Measurements from ENCODE around the gene TAX1BP3.

TAX1BP3 gene

DNA sequence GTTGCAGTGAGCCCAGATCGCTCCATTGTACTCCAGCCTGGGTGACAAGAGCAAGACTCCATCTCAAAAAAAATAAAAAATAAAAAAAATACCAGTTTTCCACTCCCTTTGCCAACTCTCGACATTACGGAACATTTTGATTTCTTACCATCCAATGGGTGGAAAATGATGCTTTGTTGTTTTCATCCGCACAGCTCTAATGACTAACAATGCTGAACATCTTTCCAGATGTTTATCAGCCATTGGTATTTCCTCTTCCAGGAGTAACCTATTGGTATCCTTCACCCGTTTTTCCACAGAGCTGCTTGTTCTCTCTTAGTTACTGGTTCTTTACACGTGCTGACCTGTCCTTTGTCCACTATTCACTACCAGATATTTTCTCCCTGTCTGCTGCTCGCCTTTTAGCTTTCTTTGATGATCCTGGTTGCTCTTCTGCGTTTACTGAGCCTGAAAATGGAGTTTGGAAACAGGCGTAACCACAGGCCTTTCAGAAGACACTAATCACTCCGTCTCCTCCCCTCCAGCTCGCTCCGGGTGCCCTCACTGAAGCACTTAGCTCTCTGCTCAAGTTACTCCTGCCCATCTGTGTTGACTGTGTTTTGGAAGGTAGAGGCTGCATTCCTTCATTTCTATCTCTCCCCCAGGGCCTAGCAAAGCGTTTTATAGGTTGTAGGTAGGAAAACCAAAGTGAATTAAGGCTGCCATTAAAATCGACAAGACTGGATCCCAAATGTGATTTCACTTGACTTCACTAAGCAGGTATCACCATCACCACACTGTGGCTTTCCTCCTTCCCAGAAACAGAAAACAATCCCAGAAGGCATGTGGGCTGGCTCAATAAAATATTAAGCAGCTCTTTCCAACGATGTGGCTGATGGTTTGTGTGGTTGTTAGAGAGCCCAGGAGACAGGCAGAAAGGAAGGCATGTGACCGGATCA lies 41.3 kb downstream of the TAX1BP3 start:
- DNase-seq (ENCODE audit: low spot score), result no peak

DNA sequence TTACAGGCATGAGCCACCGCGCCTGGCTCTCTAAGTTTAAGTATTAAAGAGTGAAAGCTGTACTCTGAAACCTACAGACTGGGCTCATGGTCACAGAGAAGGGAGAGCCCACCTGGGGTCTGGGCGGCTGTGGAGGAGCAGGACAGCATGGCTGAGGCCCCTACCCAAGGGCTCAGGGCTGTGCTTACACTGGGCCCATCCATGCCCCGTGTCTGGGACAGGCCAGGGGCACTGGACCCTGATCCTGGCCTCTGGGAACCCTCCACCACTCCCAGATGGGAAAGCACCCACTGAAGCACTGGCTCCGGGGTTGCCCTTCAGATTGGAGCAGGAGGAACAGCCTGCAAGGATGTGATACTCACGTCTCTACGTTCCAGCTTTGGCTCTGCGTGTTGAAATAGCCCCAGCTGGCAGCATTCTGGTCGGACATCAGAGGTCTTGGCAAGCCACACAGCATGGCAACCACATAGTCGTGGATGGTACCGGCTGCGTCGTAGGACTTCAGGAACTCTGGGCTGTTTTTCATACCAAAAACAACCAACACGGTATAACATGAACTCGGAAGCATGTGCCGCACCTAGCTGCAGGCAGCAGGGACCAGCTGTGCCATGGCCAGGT lies 45.3 kb downstream of the TAX1BP3 start:
- DNase-seq (ENCODE audit: low spot score), result no peak

DNA sequence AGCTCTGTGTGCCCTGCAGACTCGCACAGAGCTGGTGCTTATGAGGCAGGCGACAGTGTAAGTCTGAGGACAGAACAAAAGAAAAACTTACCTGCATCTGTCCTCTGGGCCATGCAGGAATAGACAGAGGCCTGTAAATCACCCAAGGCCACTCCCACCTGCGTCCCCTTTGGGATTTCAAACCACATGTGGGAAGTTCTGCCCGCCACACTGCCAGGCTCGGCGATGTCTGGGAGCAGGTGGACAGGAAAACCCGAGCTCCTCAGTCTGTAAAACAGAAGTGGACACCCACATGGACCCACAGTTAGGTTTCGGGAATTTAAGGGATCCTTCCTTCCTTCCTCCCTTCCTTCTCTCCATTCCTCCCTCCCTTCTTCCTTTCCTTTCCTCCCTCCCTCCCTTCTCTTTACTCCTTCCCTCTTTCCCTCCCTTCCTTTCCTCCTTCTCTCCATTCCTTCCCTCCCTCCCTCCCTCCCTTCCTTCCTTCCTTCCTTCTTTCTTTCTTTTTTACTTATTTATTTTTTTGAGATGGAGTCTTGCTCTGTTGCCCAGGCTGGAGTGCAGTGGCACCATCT lies 47.1 kb downstream of the TAX1BP3 start:
- no peak for DNase-seq (ENCODE audit: low spot score)

DNA sequence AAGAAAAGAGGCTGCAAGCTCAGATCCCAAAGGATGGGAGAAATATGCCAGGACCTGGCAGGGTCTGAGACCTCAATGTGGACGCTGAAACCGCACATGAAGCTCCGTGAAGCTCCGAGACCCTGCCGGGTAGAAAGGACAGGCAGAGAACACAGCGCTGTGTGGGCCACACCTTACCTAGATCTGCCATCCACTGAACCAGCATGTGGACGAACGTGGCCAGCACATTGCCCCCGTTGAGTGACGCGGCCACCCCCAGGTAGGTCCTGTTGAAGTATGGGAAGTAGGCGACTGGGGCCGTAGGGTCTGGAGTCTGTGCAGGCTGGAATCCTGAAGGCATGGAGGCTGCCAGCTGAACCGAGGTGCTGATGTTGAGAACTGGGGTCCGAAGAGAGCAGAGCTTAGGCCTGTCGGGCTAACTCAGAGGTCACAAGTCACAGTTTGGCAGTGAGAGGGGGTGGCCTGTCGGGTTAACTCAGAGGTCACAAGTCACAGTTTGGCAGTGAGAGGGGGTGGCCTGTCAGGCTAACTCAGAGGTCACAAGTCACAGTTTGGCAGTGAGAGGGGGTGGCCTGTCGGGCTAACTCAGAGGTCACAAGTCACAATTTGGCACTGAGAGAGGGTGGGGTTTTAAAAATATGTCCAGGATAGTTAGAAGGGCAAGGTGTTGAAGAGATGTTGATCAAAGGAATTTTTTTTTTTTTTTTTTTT lies 53.1 kb downstream of the TAX1BP3 start:
- no peak for DNase-seq (ENCODE audit: low spot score)

DNA sequence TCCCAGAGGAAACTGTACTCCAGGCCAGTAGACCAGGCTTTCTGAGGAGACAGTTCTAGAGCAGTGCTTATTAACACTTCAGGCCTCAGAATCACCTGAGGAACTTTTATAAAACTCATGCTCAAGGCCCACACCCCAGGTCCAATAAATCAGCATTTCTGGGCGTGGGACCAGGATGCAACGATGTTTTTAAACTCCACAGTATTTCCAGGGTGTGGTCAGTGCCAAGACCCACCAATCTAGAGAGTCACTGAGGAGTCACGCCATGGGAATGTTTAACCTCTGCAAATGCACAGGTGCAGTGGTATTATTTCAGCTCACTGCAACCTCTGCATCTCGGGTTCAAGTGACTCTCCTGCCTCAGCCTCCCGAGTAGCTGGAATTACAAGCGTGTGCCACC lies 55.3 kb downstream of the TAX1BP3 start:
- no peak for DNase-seq (ENCODE audit: low spot score)

Data from LoVo (cell line).